HG03045 (cell line): Measurements from ENCODE around the gene SLC51A.
"Not testable (repeated sequence)": the region's sequence is repeated elsewhere in the genome, so short reads cannot be mapped to it uniquely, and the experiment has no call there.

Experiments used
- ATAC-seq: cut with Tn5 transposase; IDR thresholded peaks from one replicate; pipeline ENCODE4 v1.9.1; 2021; ENCODE audit warnings: mild to moderate bottlenecking, moderate library complexity; ENCODE audit not compliant: unreplicated experiment

SLC51A gene

GRCh38 chr3:196238612-196239560 lies 22.6 kb downstream of the SLC51A start:
- ATAC-seq: no peak

GRCh38 chr3:196240424-196240823 lies 24.1 kb downstream of the SLC51A start:
- no peak for ATAC-seq

GRCh38 chr3:196241704-196242103 lies 25.4 kb downstream of the SLC51A start:
- ATAC-seq: no peak

- ATAC-seq: not testable (repeated sequence)
Observed at GRCh38 chr3:196244166-196244565, 27.8 kb downstream of the SLC51A start.

GRCh38 chr3:196246612-196247308 lies 30.4 kb downstream of the SLC51A start:
- ATAC-seq: no peak

- no peak for ATAC-seq
Observed at GRCh38 chr3:196251918-196252317, 35.6 kb downstream of the SLC51A start.

- ATAC-seq: no peak
Observed at GRCh38 chr3:196254376-196255283, 38.3 kb downstream of the SLC51A start.

- ATAC-seq: no peak
Observed at GRCh38 chr3:196255776-196256175, 39.4 kb downstream of the SLC51A start.

GRCh38 chr3:196260784-196261183 lies 44.5 kb downstream of the SLC51A start:
- ATAC-seq: no peak

- ATAC-seq: no peak
Observed at GRCh38 chr3:196263819-196264218, 47.5 kb downstream of the SLC51A start.

GRCh38 chr3:196268284-196269163 lies 52.2 kb downstream of the SLC51A start:
- no peak for ATAC-seq

- ATAC-seq: no peak
Observed at GRCh38 chr3:196270499-196270898, 54.2 kb downstream of the SLC51A start.

- ATAC-seq: no peak
Observed at GRCh38 chr3:196272826-196273225, 56.5 kb downstream of the SLC51A start.

GRCh38 chr3:196273655-196274054 lies 57.3 kb downstream of the SLC51A start:
- ATAC-seq: no peak

GRCh38 chr3:196274585-196274984 lies 58.3 kb downstream of the SLC51A start:
- peak; percentile 87 for ATAC-seq

- no peak for ATAC-seq
Observed at GRCh38 chr3:196275126-196275525, 58.8 kb downstream of the SLC51A start.

GRCh38 chr3:196280689-196281440 lies 64.5 kb downstream of the SLC51A start:
- peak; percentile 57 for ATAC-seq

GRCh38 chr3:196281962-196282361 lies 65.6 kb downstream of the SLC51A start:
- ATAC-seq: no peak
